K562 (cell line): ENCODE measurements around the gene SLC7A8. TPM values are rescaled to one million over a fixed set of nuclear protein-coding genes. Genes with fewer than 3 reads are reported as not detected.

Experiments used
- CBX1 ChIP-seq: sonication (generic); IDR thresholded peaks from 2 replicates; pipeline ENCODE4 v1.6.1; 2016; ENCODE audit warnings: antibody characterized with exemption, low read depth, mild to moderate bottlenecking
- CREB3L1 ChIP-seq: fragments of 450-650 bp; IDR thresholded peaks from 2 replicates; pipeline ENCODE4 v1.6.1; 2014; ENCODE audit warnings: low read depth, mild to moderate bottlenecking, moderate library complexity, borderline replicate concordance
- EHMT2 ChIP-seq: fragments of 450-650 bp; IDR thresholded peaks from 2 replicates; pipeline ENCODE4 v1.6.1; 2018; ENCODE audit warnings: antibody characterized with exemption
- MGA ChIP-seq: fragments of 450-650 bp; IDR thresholded peaks from 2 replicates; pipeline ENCODE4 v1.6.1; 2016; ENCODE audit warnings: mild to moderate bottlenecking, moderate library complexity
- NKRF ChIP-seq: fragments of 450-650 bp; IDR thresholded peaks from 2 replicates; pipeline ENCODE4 v1.6.1; 2016; ENCODE audit warnings: borderline replicate concordance
- SMARCA4 ChIP-seq: fragments of 450-650 bp; IDR thresholded peaks from 2 replicates; pipeline ENCODE4 v1.6.1; 2016
- SPI1 ChIP-seq: IDR thresholded peaks from 2 replicates; pipeline ENCODE4 v1.6.1; 2011; ENCODE audit warnings: low read depth, low read length, control low read depth, borderline replicate concordance
- TAF9B ChIP-seq: fragments of 450-650 bp; IDR thresholded peaks from 2 replicates; pipeline ENCODE4 v1.6.1; 2018; ENCODE audit warnings: mild to moderate bottlenecking; ENCODE audit not compliant: partially characterized antibody
- TRIM28 ChIP-seq: fragments of 450-650 bp; IDR thresholded peaks from 2 replicates; pipeline ENCODE4 v1.6.1; 2017
- ZNF586 ChIP-seq: fragments of 450-650 bp; formaldehyde crosslinking; conservative IDR thresholded peaks from 2 replicates; pipeline ENCODE4 v1.4.0; 2020; ENCODE audit warnings: mild to moderate bottlenecking, moderate library complexity
- polyA plus RNA-seq, 8 experiments: library from polyadenylated mRNA; depleted of rRNA in 4 of 8; stranded (reverse) in 5 of 8; unstranded in 3 of 8; fragments of >200 nt; fragmentation: Nextera tagmentation in 2 of 8; fragmentation: Illumina TruSeq in 1 of 8; extraction: Ambion mirVana in 2 of 8; extraction: Trizol in 1 of 8; gene quantifications; 2 replicates each; pipeline versions ENCODE4 v1.2.1 to v1.2.3, GENCODE V29; 2011 to 2014; ENCODE audit warnings: inconsistent platforms in 1 of 8, missing spikeins in 1 of 8
- total RNA-seq, 7 experiments: library from RNA; depleted of rRNA in 6 of 7; stranded (reverse); fragments of >200 nt in 6 of 7; fragmentation: Illumina TruSeq in 2 of 7; extraction: Trizol in 2 of 7; gene quantifications; 2 replicates each; pipeline versions ENCODE4 v1.2.1 to v1.2.3, GENCODE V29; 2011 to 2021; ENCODE audit warnings: low replicate concordance in 1 of 7

Gene SLC7A8
- total and polyA plus RNA-seq, 9 of the 15 experiments (the other 6 are each of a cell fraction or from before 2014, with no cell fraction given), result 2.0 to 33.0 (median 6.0) TPM

GRCh38 chr14:23164250-23164649 lies 19.2 kb downstream of the SLC7A8 start (continued):
- peak; percentile 83 for TF ChIP-seq MGA
- TF ChIP-seq CREB3L1, result peak; percentile 66; the same call in 1 of the 2 replicates
- peak; percentile 23; the same call in 1 of the 2 replicates for TF ChIP-seq NKRF
- TF ChIP-seq TAF9B, result peak; percentile 30
- no peak for TF ChIP-seq EHMT2
- TF ChIP-seq CBX1, result no peak
- TF ChIP-seq SMARCA4, result peak; percentile 80
- no peak for TF ChIP-seq TRIM28
- TF ChIP-seq ZNF586 (CRISPR knock-in tag), result no peak
- no peak for TF ChIP-seq SPI1
